ENCODE measurements around the gene RNASE2.

DNA sequence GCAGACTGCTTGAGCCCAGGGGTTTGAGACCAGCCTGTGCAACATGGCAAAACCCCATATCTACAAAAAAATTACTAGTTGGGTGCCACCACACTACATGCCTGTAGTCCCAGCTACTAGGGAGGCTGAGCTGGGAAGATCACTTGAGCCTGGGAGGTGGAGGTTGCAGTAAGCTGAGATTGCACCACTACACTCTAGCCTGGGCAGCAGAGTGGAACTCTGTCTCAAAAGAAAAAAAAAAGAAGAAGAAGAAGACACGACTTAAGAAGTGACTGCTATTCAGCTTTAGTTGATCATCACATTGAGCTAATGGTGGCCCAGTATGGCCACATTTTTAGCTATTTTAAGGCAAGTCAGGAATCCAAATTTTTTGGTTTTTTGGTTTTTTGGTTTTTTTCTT lies 25.6 kb downstream of the RNASE2 start:
- TF ChIP-seq POLR2AphosphoS5 (IDR thresholded peaks at IDR 0.05) (no peak), POLR2A (IDR thresholded peaks at IDR 0.05) (no peak)
